Measurements from ENCODE around the gene DPH5.
"Not testable (repeated sequence)": the region's sequence is repeated elsewhere in the genome, so short reads cannot be mapped to it uniquely, and the experiment has no call there.

Gene DPH5, protein sequence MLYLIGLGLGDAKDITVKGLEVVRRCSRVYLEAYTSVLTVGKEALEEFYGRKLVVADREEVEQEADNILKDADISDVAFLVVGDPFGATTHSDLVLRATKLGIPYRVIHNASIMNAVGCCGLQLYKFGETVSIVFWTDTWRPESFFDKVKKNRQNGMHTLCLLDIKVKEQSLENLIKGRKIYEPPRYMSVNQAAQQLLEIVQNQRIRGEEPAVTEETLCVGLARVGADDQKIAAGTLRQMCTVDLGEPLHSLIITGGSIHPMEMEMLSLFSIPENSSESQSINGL

GRCh38 chr1:101025657-101026429 is at the start of gene DPH5:
TSS of gene DPH5 (minus strand) at chr1:101025784. CDS start at chr1:101025443, 341 bp downstream.
- peak; percentile 81 to 86 for DNase-seq (ENCODE audit: low read depth in 2 of 2)

DNA sequence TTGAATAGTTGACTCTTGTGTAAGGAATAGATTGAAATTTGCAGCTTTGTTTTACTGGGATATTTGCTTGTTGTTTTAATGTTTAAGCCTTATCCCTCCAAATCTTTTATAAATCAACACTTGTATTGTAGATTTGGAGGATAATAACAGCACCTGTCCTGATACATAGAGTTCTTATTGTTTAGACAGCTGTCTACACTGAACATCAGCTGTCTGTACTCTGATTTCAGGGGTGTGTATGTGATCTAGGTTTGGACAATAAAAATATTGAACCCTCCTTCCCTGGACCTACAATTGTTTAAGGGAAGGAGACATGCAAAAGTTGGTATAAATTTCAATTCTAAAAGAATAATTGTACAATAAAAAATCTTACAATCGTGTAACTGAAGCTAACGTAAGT is 48.3 kb upstream of the DPH5 start:
- DNase-seq (ENCODE audit: low read depth in 2 of 2): no peak

GRCh38 chr1:101071470-101071891 is 45.9 kb upstream of the DPH5 start:
- DNase-seq (ENCODE audit: low read depth in 2 of 2): no peak

DNA sequence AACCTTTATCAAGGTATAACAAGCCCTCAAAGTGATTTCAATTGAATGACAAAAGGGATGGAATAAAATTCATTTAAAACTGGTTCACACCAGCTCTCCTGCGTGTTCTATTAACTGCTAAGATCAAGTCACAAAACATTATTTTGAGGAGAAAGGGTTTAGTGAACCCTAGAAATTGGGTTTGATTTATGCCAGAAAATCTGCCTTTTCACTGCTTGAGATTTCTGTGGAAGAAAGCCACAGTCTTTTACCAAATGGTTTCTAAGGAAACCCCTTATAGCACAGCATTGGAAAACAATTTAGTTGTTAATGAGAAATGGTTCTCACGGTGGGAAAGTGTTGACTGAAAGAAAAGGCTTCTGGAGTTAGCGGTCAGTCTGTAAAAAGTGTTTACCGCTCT is 43.6 kb upstream of the DPH5 start:
- no peak for DNase-seq (ENCODE audit: low read depth in 2 of 2)

DNA sequence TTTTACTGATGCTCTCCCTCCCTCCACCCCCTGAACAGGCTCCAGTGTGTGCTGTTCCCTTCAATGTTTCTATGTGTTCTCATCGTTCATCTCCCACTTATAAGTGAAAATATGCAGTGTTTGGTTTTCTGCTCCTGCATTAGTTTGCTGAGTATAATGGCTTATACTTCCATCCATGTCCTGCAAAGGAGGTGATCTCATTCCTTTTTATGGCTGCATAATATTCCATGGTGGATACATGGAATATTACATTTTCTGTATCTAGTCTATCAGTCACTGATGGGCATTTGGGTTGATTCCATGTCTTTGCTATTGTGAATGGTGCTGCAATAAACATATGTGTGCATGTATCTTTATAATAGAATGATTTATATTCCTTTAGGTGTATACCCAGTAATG is 41.4 kb upstream of the DPH5 start:
- DNase-seq (ENCODE audit: low read depth in 2 of 2): not testable (repeated sequence)

GRCh38 chr1:101066260-101066936 is 40.8 kb upstream of the DPH5 start:
- no peak for DNase-seq (ENCODE audit: low read depth in 2 of 2)

- no peak for DNase-seq (ENCODE audit: low read depth in 2 of 2)
Observed at GRCh38 chr1:101065575-101065974, 40.0 kb upstream of the DPH5 start.

- no peak for DNase-seq (ENCODE audit: low read depth in 2 of 2)
Observed at GRCh38 chr1:101064697-101065096, 39.1 kb upstream of the DPH5 start.

DNA sequence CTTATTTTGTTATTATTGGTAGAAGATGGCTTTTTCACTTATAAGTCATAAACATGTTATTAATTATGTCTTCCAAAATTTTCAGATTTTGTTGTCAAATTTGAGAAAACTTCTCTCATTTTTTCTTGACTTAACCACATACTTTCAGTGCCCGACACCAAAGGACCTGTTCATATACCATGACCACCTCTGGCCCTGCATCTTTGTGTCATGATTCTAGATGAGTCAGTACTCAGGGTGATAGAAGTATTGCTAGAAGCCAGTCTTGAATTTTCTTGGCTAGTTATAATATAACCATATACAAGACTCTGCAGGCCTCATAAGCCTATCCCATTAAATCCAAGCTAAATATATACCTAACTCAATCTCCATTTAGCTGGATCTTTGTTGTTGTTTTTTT is 35.4 kb upstream of the DPH5 start:
- no peak for DNase-seq (ENCODE audit: low read depth in 2 of 2)

DNA sequence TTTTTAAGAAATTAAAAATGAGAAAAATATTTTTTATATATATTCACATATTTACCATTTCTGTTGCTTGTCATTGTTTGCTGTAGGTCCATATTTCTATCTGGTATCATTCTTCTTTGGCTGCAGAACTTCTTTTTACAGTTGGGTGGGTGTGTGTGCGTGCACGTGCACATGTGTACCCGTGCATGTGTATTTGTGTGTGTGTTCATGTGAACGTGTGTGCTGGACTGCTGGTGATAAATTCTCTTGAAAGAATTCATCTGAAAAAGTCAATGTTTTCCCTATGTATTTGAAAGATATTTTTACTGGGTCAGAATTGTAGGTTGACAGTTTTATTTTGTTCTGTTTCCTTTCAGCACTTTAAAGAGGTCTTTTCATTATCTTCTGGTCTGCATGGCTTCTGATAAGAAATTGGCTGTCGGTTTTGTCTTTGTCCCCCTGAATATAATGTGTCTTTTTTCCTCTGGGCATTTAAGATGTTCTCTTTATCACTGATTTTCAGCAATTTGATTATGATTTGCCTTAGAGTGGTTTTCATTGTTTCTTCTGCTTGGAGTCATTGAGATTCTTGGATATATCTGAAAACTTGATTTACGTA is 34.5 kb upstream of the DPH5 start:
- DNase-seq (ENCODE audit: low read depth in 2 of 2): no peak

DNA sequence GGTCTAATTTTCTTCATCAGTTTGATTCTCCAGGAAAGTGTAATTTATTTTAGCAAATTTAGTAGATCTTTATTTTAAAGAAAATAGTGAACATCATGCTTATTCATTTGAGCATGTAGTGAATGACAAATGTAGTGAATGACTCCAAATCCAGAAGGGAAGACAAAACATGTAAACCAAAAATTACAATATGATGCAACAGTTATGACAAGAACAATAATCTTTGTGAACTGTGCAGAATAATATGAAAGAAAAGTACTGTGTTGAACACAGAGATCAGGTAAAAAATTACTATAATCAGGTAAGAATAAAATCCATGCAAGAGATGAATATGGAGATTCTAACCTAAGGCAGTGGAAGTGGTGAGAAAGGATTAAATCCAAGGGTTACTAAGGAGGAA is 30.0 kb upstream of the DPH5 start:
- DNase-seq (ENCODE audit: low read depth in 2 of 2): no peak

- DNase-seq (ENCODE audit: low read depth in 2 of 2): no peak
Observed at GRCh38 chr1:101051688-101052638, 26.4 kb upstream of the DPH5 start.

DNA sequence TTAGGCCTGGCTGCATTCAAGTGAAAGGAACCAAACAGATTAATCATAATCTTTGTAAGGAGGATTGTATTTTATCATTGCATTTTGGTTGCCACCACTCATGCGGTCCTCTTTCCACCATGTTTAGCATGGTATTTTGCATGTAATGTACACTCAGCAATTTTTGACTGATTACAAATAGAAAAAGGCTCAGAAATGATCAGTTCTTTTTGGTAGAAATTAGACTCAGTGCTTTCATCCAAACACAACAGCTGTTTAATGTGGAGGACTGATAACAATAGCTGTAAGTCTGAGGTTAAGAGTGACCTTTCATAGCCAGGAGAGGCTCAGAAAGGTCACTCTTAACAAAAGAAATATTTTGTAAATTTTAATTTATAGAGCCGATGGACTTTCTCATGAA is 25.3 kb upstream of the DPH5 start:
- no peak for DNase-seq (ENCODE audit: low read depth in 2 of 2)

GRCh38 chr1:101044749-101045148 is 19.2 kb upstream of the DPH5 start:
- no peak for DNase-seq (ENCODE audit: low read depth in 2 of 2)

- DNase-seq (ENCODE audit: low read depth in 2 of 2): no peak
Observed at GRCh38 chr1:101044259-101044658, 18.7 kb upstream of the DPH5 start.

DNA sequence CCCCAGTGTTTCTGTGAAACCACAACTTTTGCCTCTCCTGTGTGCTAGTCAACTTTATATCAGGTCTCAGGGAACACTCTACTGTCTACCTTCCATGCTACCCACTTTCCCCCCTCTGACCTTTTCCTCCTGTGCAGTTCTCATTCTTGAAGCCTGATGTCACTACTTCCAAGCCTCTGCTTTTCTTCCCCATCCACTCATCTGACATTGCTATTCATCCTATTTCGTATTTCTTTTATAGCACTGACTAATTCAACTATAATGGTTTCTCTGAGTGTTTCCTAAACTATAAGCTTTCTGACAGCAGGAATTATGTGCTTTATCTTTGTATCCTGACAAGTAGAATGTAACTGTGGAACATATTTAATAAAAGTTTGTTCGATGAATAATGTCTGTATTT is 18.2 kb upstream of the DPH5 start:
- DNase-seq (ENCODE audit: low read depth in 2 of 2): no peak

GRCh38 chr1:101041300-101041699 is 15.7 kb upstream of the DPH5 start:
- no peak for DNase-seq (ENCODE audit: low read depth in 2 of 2)

- DNase-seq (ENCODE audit: low read depth in 2 of 2): no peak
Observed at GRCh38 chr1:101040666-101041065, 15.1 kb upstream of the DPH5 start.

DNA sequence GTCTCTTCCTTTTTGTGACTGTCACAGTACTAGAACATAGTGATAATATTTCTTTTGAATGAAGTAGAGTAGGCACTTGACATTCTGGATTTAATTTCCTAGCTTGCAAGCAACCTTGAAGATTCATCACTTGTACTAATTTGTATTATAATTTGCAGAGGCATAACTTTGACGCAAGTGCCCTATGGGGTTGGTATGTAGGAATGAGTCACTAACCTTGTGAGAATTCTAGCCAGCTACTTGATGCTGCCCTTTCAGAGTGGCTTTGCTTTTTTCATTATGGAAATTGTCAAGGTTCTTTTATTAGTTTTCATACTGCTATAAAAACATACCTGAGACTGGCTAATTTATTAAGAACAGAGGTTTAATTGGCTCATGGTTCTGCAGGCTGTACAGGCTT is 13.7 kb upstream of the DPH5 start:
- DNase-seq (ENCODE audit: low read depth in 2 of 2): no peak

DNA sequence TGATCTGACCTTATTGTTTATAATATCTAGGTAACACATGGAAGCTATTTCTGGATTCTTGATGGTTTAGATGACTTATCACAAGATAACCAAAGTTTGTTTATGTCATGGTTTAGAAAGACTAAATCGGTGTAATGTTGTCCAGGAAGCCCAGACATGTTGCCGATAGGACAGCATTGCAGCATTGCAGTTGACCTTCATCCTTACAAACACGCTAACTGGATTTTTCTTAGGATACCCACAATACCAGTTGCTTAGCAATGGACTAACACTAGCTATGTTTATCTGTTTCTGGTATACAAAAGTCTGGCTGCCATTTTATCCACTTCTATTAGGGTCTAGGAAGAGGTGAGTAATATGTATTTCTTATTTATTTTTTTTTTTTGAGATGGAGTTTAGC is 11.7 kb upstream of the DPH5 start:
- DNase-seq (ENCODE audit: low read depth in 2 of 2): no peak

DNA sequence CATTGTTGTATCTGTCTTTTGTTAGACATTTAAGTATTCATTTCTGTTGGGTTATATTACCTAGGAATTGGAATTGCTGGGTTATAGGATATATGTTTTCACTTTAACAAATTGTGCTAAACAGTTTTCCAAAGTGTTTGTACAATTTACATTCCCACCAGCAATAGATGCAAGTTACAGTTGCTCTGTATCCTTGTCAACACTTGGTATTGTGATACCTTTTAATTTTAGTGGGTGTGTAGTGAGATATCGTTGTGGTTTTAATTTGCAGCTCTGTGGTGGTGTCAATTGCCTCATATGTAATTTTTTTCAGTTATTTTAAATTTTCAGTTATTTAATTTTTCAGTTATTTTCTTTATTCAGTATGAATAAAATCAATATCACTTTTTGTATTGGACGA is 7.4 kb upstream of the DPH5 start:
- no peak for DNase-seq (ENCODE audit: low read depth in 2 of 2)
